ENCODE results near the gene TAP2.
A peak's percentile ranks its signal among the peaks of the same experiment; 100 is the strongest.

Gene TAP2

GRCh38 chr6:32854376-32855178 lies 16.0 kb upstream of the TAP2 start:
- DNase-seq (ENCODE audit: low spot score) = peak; percentile 80

- DNase-seq (ENCODE audit: low spot score) = peak; percentile 97
Observed at GRCh38 chr6:32853541-32854375, 15.2 kb upstream of the TAP2 start, which contains the start of the genes PSMB9 and TAP1. TSS of gene PSMB9 (plus strand) at chr6:32854192. CDS start at chr6:32854230, 38 bp downstream. TSS of gene TAP1 (minus strand) at chr6:32853704. CDS start at chr6:32853636, 68 bp downstream.

GRCh38 chr6:32852844-32853540 lies 14.5 kb upstream of the TAP2 start:
- DNase-seq (ENCODE audit: low spot score) = peak; percentile 45

GRCh38 chr6:32852018-32852843 lies 13.7 kb upstream of the TAP2 start:
- DNase-seq (ENCODE audit: low spot score) = peak; percentile 28

GRCh38 chr6:32851025-32851424 lies 12.5 kb upstream of the TAP2 start:
- no peak for DNase-seq (ENCODE audit: low spot score)

- DNase-seq (ENCODE audit: low spot score) = no peak
Observed at GRCh38 chr6:32849126-32849525, 10.6 kb upstream of the TAP2 start.

- no peak for DNase-seq (ENCODE audit: low spot score)
Observed at GRCh38 chr6:32847795-32848194, 9.3 kb upstream of the TAP2 start.

- DNase-seq (ENCODE audit: low spot score) = no peak
Observed at GRCh38 chr6:32847004-32847403, 8.5 kb upstream of the TAP2 start.

- peak; percentile 46 for DNase-seq (ENCODE audit: low spot score)
Observed at GRCh38 chr6:32845384-32845884, 6.9 kb upstream of the TAP2 start.

GRCh38 chr6:32844839-32845383 lies 6.4 kb upstream of the TAP2 start:
- no peak for DNase-seq (ENCODE audit: low spot score)

- peak; percentile 98 for DNase-seq (ENCODE audit: low spot score)
Observed at GRCh38 chr6:32843979-32844838, 5.7 kb upstream of the TAP2 start, which contains the start of gene PSMB8. TSS of gene PSMB8 (minus strand) at chr6:32844047. CDS start at chr6:32843996, 51 bp downstream.

- DNase-seq (ENCODE audit: low spot score) = peak; percentile 19
Observed at GRCh38 chr6:32843331-32843978, 4.9 kb upstream of the TAP2 start.

- no peak for DNase-seq (ENCODE audit: low spot score)
Observed at GRCh38 chr6:32842690-32843089, 4.2 kb upstream of the TAP2 start.

- no peak for DNase-seq (ENCODE audit: low spot score)
Observed at GRCh38 chr6:32842021-32842650, 3.6 kb upstream of the TAP2 start.

- no peak for DNase-seq (ENCODE audit: low spot score)
Observed at GRCh38 chr6:32840604-32841246, 2.2 kb upstream of the TAP2 start.

GRCh38 chr6:32839356-32839755 lies 817 bp upstream of the TAP2 start:
- no peak for DNase-seq (ENCODE audit: low spot score)

- no peak for DNase-seq (ENCODE audit: low spot score)
Observed at GRCh38 chr6:32837651-32838113, 857 bp downstream of the TAP2 start.

GRCh38 chr6:32836873-32837272 lies 1.7 kb downstream of the TAP2 start:
- DNase-seq (ENCODE audit: low spot score) = no peak

Measured in pons (tissue), 1 donor.